Right hindlimb (tissue), 1 donor: ENCODE results near the gene FBH1.
"Not testable (repeated sequence)": the region's sequence is repeated elsewhere in the genome, so short reads cannot be mapped to it uniquely, and the experiment has no call there.

Experiments used
- DNase-seq: peaks from one replicate; pipeline ENCODE4 v3.0.0-alpha.2; 2018

FBH1 gene

DNA sequence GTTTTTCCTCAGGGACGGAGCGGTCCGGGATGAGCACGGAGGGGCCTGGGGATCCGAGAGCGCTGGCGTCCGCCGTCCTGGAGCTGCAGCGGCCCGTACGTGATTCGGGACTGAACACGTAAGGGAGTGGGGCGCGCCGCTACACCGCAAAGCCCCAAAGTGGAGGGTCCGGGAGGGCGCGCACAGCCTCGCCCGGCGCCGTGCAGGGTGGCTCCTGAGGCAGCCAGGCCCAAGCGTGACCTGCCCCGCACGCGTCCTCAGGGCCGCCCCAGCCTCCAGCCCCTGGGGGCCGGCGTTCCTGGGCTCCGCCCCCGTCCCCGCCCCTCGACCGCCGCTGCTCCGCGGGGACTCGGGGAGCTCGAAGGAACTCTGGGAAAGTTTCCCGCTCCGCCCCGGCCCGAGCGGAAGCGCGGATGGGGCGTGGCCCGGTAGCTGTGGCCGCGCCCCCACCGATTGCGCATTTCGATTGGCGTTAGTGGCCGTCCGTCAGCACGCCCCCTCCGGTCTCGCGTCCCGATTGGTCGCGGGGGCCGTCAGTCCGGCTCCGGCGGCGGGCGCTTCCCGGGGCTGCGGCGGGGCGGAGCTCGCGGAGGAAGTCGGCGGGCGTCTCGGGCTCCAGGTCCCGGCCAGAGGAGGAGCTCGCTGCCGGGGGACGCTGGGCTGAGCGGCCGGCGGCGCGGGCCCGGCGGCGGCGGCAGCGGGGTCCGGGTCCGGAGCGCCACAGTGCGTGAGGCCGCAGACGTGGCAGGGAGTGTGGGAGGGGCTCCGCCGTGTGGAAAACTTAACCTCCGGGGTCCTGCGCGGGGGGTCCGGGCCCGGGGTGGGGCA is at the start of gene FBH1, which contains the start of gene ANKRD16:
Gene FBH1 (plus strand): TSS at position 620 of the 828 bp plus-strand sequence. CDS start 103 bp downstream, at position 723.
Gene ANKRD16 (minus strand): TSS at position 270 of the 828 bp plus-strand sequence. CDS start 539 bp downstream, outside the sequence.
- peak; percentile 99 for DNase-seq

DNA sequence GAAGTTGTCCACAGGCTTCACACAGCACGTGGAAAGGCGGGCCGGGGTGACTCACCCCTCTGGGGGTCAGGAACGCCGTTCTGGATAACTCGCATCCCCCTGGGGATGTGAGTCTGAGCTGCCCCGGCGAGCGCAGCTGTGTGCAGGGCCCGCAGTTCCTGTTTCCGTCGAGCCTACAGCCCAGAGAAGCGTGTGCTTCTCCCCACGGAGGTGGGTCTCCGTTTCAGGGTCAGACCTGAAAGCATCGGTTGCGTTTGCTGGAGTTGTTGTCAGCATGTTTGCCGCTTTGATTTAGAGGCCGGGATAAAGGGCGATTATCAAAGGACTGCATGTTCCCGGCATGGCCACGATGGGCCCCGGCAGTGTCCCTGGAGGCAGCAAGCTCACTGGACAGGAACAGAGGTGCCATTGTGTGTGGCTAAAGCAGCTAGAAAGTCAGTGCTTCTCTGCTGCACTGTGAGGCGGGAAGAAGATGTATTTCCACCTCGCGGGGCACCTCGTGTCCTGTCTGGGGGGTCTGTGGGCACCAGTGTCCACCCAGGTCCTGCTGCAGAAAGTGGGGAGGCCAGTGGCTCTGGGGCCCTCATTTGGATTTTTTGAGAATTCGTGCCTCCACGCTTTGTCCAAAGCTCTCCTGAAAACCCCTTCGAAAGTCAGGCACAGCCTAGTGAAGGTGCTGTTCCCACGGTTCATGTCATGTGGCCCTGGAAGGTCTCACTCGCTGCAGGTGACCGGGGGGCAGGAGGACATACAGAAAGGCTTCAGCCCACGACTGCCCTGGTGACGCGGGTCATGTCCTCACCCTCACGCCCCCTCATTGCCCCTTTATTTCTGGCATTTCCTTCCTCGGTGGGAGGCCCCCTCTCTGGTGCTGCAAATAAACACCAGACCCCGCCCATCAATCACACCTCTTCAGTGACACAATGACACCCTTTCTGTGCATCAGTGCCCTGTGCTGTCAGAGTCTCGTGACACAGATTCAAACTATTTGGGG is 49.4 kb upstream of the FBH1 start:
- DNase-seq = peak; percentile 62

DNA sequence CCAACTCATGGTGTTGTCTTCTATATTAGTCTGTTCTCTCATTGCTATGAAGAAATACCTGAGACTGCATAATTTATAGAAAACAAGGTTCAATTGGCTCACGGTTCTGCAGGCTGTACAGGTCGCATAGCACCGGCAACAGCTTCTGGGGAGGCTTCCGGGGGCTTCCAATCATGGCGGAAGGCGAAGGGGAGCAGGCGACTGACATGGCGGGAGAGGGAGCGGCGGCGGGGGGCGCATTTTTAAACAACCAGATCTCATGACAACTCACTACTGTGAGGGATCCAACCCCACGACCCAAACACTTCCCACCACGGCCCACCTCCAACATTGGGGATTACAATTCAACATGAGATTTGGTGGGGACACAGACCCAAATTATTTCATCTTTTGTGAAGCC is 48.1 kb upstream of the FBH1 start:
- no peak for DNase-seq

DNA sequence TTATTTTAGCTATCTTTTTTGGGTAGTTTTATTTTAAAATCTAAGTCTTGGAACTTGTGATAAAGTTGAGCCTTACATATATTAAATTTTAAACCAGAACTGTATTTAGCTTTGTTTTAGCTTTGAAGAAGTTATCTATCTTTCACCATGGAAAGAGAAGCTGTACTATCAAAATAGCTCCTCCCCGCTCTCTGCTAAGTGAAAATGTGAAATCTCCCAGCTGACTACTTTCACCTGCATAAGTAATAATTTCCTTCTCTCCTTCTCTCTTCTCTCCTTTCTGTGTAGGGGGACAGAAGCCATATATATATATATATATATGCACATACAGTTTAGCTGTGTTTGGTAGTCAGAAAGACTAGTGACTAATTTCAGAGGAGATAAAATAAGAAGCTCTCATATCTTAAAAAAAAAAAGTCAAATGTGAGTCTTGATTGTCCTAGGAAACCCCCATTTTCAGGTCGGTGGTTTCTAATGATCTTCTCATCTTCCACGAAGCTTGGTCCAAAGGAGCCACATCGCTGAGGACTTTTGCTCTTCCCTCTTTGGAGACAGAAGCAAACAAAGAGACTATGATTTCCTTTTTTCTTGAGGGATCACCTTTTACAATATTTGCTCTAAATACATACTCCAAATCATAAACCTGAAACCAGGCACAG is 46.2 kb upstream of the FBH1 start:
- no peak for DNase-seq

DNA sequence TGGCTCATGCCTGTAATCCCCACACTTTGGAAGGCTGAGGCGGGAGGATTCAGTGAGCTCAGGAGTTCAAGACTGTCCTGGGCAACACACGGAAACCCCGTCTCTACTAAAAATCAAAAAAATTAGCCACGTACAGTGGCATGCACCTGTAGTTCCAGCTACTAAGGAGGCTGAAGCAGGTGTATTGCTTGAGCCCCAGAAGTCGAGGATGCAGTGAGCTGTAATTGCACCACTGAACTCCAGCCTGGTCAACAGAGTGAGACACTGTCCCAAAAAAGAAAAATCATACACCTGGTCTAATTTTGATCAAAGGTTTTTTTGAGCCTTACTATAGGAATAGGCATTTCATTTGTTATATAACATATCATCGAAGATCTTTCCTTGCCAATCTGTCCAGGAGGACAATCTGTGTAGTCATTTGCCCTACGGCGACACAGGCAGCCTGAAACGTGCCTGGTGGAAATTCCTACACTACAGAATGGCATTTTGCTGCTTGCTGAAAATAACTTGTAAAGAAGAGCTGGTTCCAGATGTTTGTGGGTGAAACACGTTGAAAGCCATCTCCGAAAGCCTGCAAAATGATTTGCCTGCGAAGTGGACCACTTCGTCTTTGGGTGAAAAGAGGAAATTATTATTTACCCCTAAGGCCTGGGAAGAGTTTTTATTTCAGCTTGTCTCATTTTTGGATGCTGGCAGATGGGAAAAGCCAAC is 45.5 kb upstream of the FBH1 start:
- no peak for DNase-seq

DNA sequence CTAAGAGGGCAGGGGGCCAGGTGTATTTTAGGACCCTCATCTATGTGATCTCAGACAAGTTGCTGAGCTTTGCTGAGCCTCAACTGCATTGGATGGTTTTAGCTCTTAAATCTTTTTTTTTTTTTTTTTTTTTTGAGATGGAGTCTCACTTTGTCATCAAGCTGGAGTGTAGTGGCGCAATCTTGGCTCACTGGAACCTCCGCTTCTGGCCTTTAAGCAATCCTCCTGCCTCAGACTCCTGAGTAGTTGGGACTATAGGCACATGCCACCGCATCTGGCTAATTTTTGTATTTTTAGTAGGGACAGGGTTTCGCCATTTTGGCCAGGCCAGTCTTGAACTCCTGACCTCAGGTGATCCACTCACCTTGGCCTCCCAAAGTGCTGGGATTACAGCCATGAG is 43.4 kb upstream of the FBH1 start:
- DNase-seq = not testable (repeated sequence)

DNA sequence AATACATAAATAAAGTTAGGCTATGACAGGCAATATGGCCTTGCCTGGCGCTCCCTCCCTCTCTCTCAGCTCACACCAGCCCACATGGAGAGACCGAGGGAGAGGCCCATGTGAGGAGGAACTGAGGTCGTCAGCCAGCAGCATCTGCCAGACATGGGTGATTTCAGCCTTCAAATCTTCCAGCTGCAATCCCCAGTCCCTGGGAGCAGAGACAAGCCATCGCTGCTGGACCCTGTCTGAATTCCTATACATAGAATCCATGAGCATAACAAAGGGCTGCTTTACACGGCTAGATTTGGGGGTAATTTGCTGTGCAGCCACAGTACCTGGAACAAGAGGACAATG is 35.9 kb upstream of the FBH1 start:
- peak; percentile 61 for DNase-seq

DNA sequence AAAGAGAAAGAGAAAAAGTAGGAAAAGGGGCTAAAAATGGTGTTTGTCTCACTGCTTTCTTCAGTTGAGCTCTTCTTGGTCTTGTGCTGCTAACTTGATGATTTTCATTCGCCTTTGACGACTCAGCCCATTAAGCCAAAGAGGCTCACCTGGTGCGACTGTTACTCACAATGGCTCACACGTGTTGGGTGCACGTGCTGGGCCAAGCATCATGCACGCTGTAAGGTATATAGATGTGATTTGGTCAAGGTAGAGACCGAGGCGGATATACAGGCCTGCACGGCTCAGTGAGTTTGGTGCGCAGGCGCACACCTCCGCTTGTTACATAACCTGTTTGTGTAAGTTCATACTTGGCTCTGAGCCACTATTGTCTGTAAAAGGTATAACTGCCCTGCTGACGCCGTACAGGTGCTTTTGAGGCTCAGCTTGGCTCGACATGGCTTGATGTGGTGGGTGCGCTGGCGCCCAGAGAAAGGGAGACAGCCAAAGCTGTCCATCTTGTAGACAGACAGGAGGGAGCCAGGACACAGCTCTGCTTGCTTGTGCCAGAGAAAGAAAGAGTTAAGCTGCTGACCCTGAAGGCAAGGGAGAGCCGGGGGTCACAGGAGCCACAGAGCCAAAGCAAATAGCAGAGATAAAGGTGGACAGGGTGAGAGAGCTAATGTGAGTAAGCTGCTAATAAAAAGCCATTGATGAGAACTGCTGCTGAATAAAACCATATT is 33.9 kb upstream of the FBH1 start:
- no peak for DNase-seq

DNA sequence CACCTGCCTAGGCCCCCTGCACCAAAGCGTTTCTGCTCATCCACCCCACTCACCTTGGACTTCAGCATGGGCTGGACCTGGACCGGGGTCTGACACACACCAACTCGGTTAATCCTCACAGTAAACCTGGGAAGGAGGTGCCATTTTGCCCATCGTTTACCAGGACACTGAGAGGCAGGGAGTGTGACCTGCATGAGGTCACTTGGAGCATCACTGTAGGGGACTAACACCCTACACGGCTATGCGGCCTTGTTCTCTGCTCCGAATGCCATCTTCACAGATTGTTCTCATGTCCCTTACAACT is 33.4 kb upstream of the FBH1 start:
- no peak for DNase-seq

DNA sequence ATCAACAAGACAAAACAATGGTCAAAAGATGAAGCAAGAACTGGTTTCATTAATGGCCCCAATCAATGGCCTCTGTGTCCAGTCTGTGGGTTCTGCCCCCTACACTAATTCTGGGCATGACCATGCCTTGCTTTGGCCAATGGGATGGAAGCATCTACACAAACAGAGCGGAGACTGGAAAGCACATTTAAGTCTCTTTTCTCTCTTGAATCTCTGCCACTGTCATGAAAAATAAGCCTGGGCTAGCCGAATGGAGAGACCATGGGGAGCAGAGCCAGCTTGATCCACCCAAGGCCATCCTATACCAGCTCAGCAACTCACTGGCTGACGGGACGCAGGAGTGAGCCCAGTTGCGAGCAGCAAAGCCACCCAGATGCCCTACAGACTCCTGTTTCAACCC is 31.2 kb upstream of the FBH1 start:
- DNase-seq = no peak

DNA sequence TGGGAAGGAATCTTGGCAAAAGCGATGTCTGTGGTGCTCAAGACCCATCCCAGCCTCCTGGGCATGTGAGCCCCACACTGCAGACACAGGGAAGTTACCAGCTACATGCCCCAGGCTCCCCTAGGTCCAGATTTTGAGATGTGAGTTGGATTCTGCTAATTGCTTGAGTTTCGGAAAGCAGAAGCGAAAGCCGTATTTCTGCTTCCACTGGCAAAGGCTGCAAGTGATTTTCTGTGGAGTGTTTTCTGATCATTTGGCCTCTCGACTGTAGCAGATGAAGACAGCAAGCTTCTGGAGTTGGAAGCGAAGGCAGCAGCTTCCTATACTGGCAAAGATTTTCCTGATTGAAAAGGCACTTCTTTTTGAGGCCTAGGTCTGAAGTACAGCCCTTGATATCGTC is 30.0 kb upstream of the FBH1 start:
- DNase-seq = no peak

DNA sequence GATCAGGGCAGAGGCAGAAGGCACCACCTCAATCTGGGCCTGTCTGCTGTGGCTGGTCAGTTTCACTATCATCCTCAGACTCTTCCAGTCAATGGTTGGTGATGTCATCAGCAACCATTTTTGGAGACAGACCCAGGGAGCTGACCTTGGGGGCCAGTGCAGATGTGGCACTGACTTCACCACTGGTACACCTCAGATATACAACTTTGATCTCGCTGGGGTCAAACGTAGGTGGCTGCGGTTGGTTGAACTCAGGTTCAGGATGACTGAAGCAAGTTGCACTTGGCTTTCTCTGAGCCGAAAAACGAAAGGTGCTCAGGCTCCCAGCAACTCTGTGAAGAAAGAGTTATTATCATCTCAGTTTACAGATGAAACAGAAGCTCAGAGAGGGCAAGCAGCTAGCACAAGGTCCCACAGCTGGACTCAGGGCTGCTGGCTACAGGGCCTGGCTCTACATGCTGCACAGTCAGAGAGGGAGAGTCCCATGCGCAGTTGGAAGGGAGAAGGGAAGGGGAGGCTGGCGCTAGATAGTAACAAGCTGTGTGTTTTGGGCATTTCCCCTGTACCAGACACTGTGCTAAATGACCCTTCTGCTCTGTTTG is 27.6 kb upstream of the FBH1 start:
- no peak for DNase-seq

DNA sequence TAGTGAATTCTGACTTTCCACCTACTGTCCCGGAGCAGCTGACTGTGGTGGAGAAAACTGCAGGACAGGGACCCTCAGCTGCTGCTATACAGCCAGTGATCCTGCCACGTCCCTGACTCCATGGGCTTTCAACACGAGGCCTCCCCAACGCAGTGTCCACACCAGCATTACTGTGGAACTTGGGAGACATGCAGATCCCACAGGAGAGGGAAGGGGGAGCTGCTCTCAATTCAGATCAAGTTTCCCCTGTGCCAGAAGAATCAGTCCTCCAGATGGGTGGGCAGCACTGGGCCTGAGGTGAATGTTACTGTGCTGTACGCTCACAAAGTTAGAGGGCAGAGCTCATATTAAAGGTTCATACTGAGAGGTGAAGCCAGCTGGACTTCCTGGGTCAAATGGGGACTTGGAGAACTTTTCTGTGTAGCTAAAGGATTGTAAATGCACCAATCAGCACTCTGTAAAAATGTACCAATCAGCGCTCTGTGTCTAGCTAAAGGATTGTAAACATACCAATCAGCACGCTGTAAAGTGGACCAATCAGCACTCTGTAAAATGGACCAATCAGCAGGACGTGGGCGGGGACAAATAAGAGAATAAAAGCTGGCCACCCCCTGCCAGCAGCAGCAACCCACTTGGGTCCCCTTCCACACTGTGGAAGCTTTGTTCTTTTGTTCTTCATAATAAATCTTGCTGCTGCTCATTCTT is 26.9 kb upstream of the FBH1 start:
- DNase-seq = not testable (repeated sequence)

DNA sequence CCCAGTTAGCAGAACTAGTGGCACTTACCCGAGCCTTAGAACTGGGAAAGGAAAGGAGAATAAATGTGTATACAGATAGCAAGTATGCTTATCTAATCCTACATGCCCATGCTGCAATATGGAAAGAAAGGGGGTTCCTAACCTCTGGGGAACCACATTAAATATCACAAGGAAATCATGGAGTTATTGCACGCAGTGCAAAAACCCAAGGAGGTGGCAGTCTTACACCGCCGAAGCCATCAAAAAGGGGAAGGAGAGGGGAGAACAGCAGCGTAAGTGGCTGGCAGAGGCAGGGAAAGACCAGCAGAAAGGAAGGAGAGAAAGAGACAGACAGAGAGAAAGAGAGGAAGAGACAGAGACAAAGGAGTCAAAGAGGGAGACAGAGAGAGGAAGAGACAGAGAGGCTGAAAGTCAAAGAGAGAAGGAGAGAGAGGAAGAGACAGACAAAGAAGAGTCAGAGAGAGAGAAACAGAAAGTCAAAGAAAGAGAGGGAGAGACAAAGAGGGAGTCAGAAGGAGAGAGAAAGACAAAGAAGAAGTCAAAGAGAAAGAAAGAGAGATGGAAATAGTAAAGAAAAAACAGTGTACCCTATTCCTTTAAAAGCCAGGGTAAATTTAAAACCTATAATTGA is 23.5 kb upstream of the FBH1 start:
- DNase-seq = not testable (repeated sequence)

DNA sequence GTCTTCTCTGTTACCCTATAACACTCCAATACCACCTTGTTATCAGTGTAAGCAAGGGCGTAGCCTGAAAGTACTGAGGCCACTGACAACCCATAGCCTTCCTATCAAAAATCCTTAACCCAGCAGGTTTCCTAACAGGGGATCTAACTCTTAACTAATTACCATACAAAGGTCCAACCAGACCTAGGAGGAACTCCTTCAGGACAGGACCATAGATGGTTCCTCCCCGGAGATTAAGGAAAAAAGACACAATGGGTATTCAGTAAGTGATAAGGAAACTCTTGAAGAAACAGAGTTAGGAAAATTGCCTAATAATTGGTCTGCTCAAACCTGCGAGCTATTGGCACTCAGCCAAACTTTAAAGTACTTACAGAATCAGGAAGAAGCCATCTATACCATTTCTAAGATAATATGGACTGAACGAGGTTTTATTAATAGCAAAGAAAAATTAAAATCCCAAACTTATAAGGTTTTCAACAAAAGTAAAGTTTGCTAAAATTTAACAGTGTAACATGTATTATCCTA is 22.9 kb upstream of the FBH1 start:
- DNase-seq = not testable (repeated sequence)

DNA sequence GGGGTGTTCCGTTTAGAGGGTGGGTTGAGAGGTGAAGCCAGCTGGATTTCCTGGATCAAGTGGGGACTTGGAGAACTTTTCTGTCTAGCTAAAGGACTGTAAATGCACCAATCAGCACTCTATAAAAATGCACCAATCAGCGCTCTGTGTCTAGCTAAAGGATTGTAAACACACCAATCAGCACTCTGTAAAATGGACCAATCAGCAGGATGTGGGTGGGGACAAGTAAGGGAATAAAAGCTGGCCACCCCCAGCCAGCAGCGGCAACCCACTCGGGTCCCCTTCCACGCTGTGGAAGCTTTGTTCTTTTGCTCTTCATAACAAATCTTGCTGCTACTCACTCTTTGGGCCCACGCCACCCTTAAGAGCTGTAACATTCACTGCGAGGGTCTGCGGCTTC is 21.7 kb upstream of the FBH1 start:
- DNase-seq = not testable (repeated sequence)

DNA sequence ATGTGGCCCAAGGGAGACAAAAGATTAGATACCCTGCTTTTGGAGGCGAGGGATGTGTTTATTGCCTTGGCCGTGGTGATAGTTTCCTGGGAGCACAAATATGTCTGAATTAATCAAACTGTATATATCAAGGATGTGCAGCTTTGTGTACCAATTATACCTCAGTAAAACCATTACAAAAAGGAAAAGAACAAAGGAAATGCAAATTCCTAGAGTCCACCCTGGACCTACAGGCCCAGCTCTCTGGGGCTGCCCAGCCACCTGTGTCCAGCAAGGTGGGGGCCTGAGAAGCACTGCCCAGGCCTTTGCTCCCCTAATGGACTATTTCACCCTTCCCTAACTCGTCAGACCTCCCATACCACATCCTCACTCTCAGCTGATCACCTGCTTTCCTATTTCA is 20.9 kb upstream of the FBH1 start:
- DNase-seq = no peak

DNA sequence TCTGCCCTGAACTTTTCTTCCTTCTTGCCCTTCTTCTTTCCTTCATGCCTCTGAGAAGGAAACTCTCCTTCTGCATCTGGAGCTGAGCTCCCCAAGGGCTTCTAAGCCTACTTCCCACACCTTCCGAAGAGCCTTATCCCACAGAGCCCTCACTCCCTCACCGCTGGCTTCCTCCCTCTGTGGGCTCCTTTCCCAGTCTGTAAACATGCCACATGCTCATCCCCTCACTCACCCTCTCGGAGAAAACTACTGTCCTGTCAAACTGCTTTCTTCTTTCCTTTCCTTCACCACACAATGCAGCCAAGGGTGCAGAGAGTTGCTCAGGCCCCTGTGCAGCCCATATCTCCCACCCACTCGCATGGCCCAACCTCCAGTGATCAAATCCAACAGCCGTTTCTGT is 18.4 kb upstream of the FBH1 start:
- no peak for DNase-seq

DNA sequence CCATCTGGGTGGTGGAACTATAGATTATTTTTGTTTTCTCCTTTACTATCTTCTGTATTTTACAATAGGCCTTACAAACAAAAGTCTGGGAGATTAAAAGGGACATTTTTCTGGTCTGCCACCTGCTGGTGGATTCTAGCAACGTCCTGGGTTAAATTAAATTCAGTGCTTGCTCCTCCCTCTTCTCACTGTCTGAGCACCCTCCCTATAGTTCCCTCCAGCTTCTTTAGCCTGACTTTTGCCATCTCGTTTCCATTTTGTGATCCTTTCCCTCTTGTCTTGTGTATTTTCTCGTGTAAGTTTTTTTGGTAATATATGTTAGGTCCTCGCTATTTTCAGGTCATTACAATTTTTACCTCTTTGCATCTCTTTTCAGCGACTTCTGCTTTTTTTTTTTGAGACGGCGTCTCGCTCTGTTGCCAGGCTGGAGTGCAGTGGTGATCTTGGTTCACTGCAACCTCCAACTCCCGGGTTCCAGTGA is 16.5 kb upstream of the FBH1 start:
- peak; percentile 85 for DNase-seq
